Astrocyte of the spinal cord (primary cell): ENCODE results near the gene SPNS2.

Source experiments
- DNase-seq: peaks from one replicate; pipeline ENCODE4 v3.0.0; 2011; ENCODE audit warnings: low read depth, low spot score
- H3K4me3 ChIP-seq: 2 replicates; pipeline ENCODE4 v1.5.1; 2011; ENCODE audit warnings: low read depth, mild to moderate bottlenecking, low read length, moderate library complexity
- in situ Hi-C: cut with HindIII; loops from 2 replicates; pipeline ENCODE4 v1.10.0; 2017; ENCODE audit warnings: low sequenced_read_pairs
- TF ChIP-seq, protein P1 (sequence below): IDR thresholded peaks from 2 replicates; pipeline ENCODE4 v1.5.1; 2012; ENCODE audit warnings: low read depth, mild to moderate bottlenecking, low read length, inconsistent platforms

The SPNS2 gene

DNA sequence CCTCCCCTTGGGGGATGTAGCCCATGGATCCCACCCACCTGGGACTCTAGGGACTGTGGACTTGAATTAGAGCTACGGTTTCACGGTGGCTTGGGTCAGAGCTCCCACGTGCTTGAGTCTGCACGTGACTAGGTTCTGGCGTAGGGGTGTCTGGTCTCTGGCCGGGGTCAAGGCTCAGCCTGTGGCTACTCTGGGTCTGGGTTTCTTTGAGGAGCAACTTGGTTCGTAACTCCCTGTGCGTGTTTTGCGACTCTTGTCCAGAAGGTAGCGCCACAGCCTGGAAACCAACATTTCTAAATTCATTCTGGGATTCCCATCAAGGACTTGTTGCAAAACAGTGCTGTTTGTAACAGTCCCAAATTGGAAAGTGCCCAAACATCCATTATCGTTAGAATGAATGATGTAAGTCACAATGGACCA, 62.2 kb downstream of the SPNS2 start:
- TF ChIP-seq, protein P1, sequence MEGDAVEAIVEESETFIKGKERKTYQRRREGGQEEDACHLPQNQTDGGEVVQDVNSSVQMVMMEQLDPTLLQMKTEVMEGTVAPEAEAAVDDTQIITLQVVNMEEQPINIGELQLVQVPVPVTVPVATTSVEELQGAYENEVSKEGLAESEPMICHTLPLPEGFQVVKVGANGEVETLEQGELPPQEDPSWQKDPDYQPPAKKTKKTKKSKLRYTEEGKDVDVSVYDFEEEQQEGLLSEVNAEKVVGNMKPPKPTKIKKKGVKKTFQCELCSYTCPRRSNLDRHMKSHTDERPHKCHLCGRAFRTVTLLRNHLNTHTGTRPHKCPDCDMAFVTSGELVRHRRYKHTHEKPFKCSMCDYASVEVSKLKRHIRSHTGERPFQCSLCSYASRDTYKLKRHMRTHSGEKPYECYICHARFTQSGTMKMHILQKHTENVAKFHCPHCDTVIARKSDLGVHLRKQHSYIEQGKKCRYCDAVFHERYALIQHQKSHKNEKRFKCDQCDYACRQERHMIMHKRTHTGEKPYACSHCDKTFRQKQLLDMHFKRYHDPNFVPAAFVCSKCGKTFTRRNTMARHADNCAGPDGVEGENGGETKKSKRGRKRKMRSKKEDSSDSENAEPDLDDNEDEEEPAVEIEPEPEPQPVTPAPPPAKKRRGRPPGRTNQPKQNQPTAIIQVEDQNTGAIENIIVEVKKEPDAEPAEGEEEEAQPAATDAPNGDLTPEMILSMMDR, result no peak
- in situ Hi-C loops, result no loop called here
- H3K4me3 ChIP-seq, result no peak overlapping the region
- no peak for DNase-seq

DNA sequence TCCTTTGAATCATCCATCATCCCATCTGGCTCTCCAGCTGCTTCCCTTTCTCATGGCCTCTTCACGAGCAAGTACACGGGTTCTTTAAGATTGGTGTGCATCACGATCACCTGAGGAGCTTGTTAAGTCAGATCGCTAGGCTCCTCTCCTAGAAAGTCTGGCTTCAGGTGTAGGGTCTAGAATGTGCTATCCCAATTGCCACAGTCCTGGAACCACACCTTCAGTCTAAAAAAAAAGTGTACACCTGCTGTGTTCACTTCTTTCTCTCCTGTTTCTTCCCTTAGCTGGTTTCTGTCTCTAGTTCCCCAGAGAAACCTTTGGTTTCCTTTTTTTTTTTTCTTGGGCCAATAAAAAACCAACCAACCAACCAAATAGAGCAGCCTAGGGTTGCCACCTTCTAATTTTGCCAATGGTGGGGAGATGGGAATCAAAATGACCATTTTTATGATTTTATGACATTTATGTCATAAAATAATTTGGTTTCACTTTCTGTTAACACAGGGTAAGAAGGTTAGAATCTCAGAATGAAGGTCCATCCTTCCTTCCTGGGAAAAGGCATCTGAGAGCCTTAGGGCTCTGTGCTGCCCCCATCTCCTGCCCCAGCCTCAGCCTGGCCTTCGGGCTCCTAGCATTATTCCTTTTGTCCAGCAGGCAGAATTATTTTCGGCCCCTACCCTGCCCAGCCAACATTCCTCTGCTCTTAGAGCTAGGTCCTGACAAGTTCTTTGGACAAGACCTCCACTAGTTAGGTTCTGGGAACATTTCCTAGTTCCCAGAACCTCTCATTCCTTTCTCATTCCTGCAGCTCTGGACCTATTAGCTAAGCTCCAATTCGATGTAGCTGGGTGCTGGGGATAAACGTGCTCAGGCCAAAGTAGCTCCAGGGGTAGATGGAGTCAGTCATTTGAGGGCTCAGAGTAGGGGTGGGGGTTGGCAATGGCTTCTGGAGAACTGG, 63.6 kb downstream of the SPNS2 start:
- in situ Hi-C loops, result no loop called here
- TF ChIP-seq, protein P1, result no peak
- no peak overlapping the region for H3K4me3 ChIP-seq
- DNase-seq, result no peak

DNA sequence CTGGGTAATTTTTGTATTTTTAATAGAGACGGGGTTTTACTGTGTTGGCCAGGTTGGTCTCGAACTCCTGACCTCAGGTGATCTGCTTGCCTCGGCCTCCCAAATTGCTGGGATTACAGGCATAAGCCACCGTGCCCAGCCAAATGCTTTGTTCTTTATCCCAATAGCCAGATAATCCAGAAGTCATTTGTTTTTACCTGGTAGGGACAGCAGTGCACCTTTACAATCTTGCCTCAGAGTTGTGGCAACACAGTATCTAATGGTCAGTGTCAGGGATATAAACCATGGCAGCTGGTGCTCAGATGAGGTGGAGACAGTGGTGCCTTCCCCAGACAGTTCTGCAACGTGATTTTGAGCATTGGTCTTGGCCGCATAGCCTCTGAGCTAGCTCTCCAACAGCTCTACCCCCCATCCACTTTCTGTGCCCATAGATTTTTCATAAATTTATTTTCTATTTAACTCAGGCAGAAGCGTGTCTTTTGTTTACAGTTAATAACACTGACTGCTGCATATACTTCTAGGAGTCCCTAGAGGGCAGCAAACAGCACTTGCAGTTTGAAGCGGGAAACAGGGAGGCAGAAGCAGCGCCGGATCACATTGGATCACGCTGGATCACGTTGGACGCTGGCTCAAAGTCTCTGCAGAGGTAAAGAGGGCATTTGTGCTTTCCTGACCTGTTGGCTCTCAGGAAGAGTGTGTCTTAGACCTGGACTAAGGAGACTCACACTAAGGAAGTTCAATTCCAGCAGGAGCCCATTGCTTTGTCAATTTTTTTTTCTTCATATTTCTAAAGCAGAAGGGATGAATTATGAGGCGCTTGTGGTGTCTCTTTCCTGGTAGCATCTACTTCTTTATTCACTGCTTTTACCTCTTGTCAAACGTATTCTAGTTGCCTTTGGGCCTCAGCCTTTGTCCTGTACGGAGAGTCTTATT, 66.8 kb downstream of the SPNS2 start:
- DNase-seq, result peak; percentile 70
- in situ Hi-C loops, result no loop called here
- TF ChIP-seq, protein P1, result peak; percentile 90
- no peak overlapping the region for H3K4me3 ChIP-seq

DNA sequence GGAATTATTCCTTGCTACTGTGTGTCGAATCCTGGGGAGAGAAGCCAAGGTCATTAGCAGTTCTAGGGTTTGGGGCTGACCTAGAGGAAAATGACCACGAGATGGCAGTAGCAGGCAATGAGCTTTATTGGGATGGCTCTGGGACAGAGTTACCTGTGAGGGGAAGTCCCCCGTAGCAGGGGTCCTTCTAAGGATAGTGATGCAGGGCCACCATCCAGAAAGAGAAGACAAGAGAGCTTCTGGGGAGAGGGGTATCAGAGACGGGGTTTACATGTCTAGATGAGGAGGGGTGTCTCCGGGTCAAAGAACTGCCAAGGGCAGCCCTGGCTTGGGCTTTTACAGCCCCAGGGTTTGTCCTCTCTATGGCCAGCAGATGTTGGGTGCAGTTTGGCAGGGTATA, 68.1 kb downstream of the SPNS2 start:
- H3K4me3 ChIP-seq, result no peak overlapping the region
- TF ChIP-seq, protein P1, result peak; percentile 78
- DNase-seq, result peak; percentile 32
- in situ Hi-C loops, result no loop called here

DNA sequence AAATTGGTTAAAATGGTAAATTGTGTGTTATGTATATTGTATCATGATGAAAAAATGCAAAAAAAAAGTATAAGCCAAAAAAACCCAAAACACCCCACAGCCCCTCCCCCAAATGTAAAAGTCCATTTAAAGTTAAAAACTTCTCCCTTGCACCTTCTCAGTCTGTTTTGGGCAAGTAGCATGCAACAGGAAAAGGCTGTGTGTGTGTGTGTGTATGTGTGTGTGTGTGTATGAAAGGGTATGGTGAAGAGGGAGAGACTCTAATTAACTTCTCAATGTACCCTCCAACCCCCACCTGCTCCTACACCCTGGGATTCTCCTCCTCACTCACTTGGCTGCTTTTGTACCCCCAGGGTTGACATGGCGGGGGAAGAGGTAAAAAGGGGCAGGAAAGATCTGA, 70.9 kb downstream of the SPNS2 start:
- TF ChIP-seq, protein P1, result no peak
- no peak for DNase-seq
- no peak overlapping the region for H3K4me3 ChIP-seq
- in situ Hi-C loops, result no loop called here

DNA sequence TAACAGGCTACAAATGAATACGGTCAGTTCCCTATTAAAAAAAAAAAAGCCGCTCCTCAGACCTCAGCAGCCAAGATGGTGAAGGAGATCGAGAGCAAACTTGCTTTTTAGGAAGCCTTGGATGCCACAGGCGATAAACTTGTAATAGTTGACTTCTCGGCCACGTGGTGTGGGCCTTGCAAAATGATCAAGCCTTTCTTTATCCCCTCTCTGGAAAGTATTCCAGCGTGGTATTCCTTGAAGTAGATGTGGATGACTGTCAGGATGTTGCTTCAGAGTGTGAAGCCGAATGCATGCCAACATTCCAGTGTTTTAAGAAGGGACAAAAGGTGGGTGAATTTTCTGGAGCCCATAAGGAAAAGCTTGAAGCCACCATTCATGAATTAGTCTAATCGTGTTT, 73.5 kb downstream of the SPNS2 start:
- DNase-seq, result no peak
- in situ Hi-C loops, result no loop called here
- H3K4me3 ChIP-seq, result no peak overlapping the region
- TF ChIP-seq, protein P1, result no peak
